Natural killer cell (primary cell): ENCODE measurements around the gene COX6A1. TPM values are rescaled to one million over a fixed set of nuclear protein-coding genes. Genes with fewer than 3 reads are reported as not detected.
"Not testable (repeated sequence)": the region's sequence is repeated elsewhere in the genome, so short reads cannot be mapped to it uniquely, and the experiment has no call there.

Source experiments
- ATAC-seq, 3 donors: fragments of 150-1000 bp in 2 of 3; fragments of 200-7000 bp in 1 of 3; cut with Tn5 transposase; 1 replicate in 1 of 3; 2 replicates in 2 of 3; pipeline ENCODE4 v1.10.0; 2021; ENCODE audit warnings: mild to moderate bottlenecking in 2 of 3, moderate library complexity in 2 of 3
- DNase-seq, 2 donors: peaks; one replicate each; pipeline versions ENCODE4 v3.0.0 to v3.0.0-alpha.2; 2013 to 2021; ENCODE audit warnings: mixed read lengths in 1 of 2
- H3K27ac ChIP-seq: one replicate; pipeline ENCODE4 v1.5.1; 2013; ENCODE audit warnings: mild to moderate bottlenecking, low read length
- H3K27me3 ChIP-seq: one replicate; pipeline ENCODE4 v1.6.1; 2013; ENCODE audit warnings: low read length; ENCODE audit not compliant: control insufficient read depth, insufficient read depth
- H3K36me3 ChIP-seq: one replicate; pipeline ENCODE4 v1.6.1; 2013; ENCODE audit warnings: low read length; ENCODE audit not compliant: control insufficient read depth, insufficient read depth
- H3K4me1 ChIP-seq: one replicate; pipeline ENCODE4 v1.6.1; 2013; ENCODE audit warnings: low read length; ENCODE audit not compliant: control insufficient read depth, insufficient read depth
- H3K4me3 ChIP-seq: one replicate; pipeline ENCODE4 v1.5.1; 2013; ENCODE audit warnings: low read length
- H3K9me3 ChIP-seq: one replicate; pipeline ENCODE4 v1.6.1; 2013; ENCODE audit warnings: low read length; ENCODE audit not compliant: control insufficient read depth, insufficient read depth
- H3K27ac Mint-ChIP-seq, 2 donors: one replicate each; pipeline ENCODE4 v1.8.0; 2022; ENCODE audit warnings: mild to moderate bottlenecking in 2 of 2, mixed read lengths in 2 of 2, moderate library complexity in 1 of 2
- H3K27me3 Mint-ChIP-seq, 2 donors: one replicate each; pipeline ENCODE4 v1.8.0; 2022; ENCODE audit warnings: low read depth in 2 of 2, mixed read lengths in 2 of 2
- H3K36me3 Mint-ChIP-seq: one replicate; pipeline ENCODE4 v1.8.0; 2022; ENCODE audit warnings: mixed read lengths
- H3K4me1 Mint-ChIP-seq, 2 donors: one replicate each; pipeline ENCODE4 v1.8.0; 2022; ENCODE audit warnings: mixed read lengths in 2 of 2
- H3K4me3 Mint-ChIP-seq: one replicate; pipeline ENCODE4 v1.8.0; 2022; ENCODE audit warnings: mild to moderate bottlenecking, moderate library complexity, mixed read lengths
- H3K9me3 Mint-ChIP-seq, 2 donors: one replicate each; pipeline ENCODE4 v1.8.0; 2022; ENCODE audit warnings: mixed read lengths in 2 of 2
- CTCF ChIP-seq: fragments of 200-600 bp; IDR thresholded peaks from one replicate; pipeline ENCODE4 v1.8.0; 2022; ENCODE audit warnings: antibody characterized with exemption
- whole genome bisulfite sequencing: methylation state at CpG from one replicate; pipeline ENCODE4 v1.1.7; 2013; ENCODE audit warnings: missing lambda C conversion rate; ENCODE audit not compliant: insufficient coverage; 5-methylcytosine and 5-hydroxymethylcytosine counted together
- intact Hi-C: fragments of 100-400 bp; cut with micrococcal nuclease; formaldehyde crosslinking; loops from one replicate; pipeline ENCODE4 v1.14.2; 2022
- total RNA-seq, 4 donors: library from RNA; stranded (reverse); fragments of 120-200 nt in 1 of 4; gene quantifications; one replicate each; pipeline versions ENCODE4 v1.2.3 to v1.2.4, GENCODE V29; 2013 to 2022

Gene COX6A1
- total RNA-seq, 3 donors from 2014 or later (not counting 1 experiment from before 2014, with no cell fraction given), result 152 to 189 (median 163) TPM

GRCh38 chr12:120445911-120446843 lies 8.3 kb downstream of the COX6A1 start, which contains the start of the genes GATC and TRIAP1:
Gene GATC, plus strand, starts transcription at chr12:120446444. Its CDS starts 37 bp downstream, at chr12:120446481.
Gene TRIAP1, minus strand, starts transcription at chr12:120446384. Its CDS starts 12 bp downstream, at chr12:120446372.
- WGBS, result under 1% methylated on average over 73 of the region's 73 CpGs
- no peaks in the 10 kb centered on the region for H3K27me3 Mint-ChIP-seq
- peak; percentile 95 to 97 (median 95) for ATAC-seq

DNA sequence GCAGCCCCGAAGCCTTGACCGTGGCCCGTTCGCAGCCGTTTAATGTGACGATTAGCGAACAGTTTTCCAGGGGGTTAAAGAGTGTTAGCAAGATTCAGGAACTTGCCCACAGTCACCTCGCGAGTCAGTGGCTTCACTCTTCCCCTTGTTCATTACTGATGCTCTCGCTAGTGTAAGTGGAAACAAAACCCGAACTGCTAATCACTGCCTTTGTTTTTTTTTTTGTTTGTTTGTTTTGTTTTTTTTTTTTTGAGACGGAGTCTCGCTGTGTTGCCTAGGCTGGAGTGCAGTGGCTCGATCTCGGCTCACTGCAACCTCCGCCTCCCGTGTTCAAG lies 8.9 kb downstream of the COX6A1 start:
- Mint-ChIP-seq H3K4me3 (peak overlapping the region; percentile 99), H3K27ac (peak overlapping the region; percentile 95 to 96), H3K4me1 (peaks cover 25 to 27% of the 10 kb centered on the region in 2 donors)
- H3K9me3 ChIP-seq, DNase-seq, H3K36me3 Mint-ChIP-seq, H3K9me3 Mint-ChIP-seq, H3K27me3 Mint-ChIP-seq, H3K27me3 ChIP-seq: not testable (repeated sequence)
- ATAC-seq, result peak in 1 of 3 donors; percentile 34
- Histone ChIP-seq H3K4me3 (peak overlapping the region; percentile 91), H3K36me3 (peaks cover 22% of the 10 kb centered on the region), H3K4me1 (peaks cover 21% of the 10 kb centered on the region), H3K27ac (peak overlapping the region; percentile 85)
- WGBS, result 10% methylated on average over 16 of the region's 17 CpGs
- intact Hi-C loops, result loop anchor here (1.0 to 2.0 kb wide), 2 partner anchors 9 to 88 kb away; partner anchors contain the start of genes COX6A1 and RNF10

More at GRCh38 chr12:120445911-120446843, 8.3 kb downstream of the COX6A1 start, which contains the start of the genes GATC and TRIAP1:
- Histone ChIP-seq H3K4me3 (peak within 1 kb of the TSS; percentile 91), H3K27ac (peak within 1 kb of the TSS; percentile 85), H3K27me3 (no peaks in the 10 kb centered on the region), H3K9me3 (no peaks in the 10 kb centered on the region), H3K4me1 (peaks cover 21% of the 10 kb centered on the region), H3K36me3 (peaks cover 24% of the 10 kb centered on the region)
- intact Hi-C loops, result loop anchor here (1.0 to 2.0 kb wide), 2 partner anchors 8 to 89 kb away; partner anchors contain the start of genes COX6A1 and RNF10
- Mint-ChIP-seq H3K4me1 (peaks cover 25 to 27% of the 10 kb centered on the region in 2 donors), H3K27ac (peak within 1 kb of the TSS; percentile 95 to 96), H3K9me3 (no peaks in the 10 kb centered on the region), H3K4me3 (peak within 1 kb of the TSS; percentile 99), H3K36me3 (no peaks in the 10 kb centered on the region)
- TF ChIP-seq CTCF, result no peak
- DNase-seq, result peak; percentile 91 to 93

- H3K4me1 Mint-ChIP-seq, result peaks cover 25 to 27% of the 10 kb centered on the region in 2 donors
- no peak for ATAC-seq
- H3K27ac Mint-ChIP-seq, result peak overlapping the region in 1 of 2 donors; percentile 95
- no peak for DNase-seq
- H3K4me3 ChIP-seq, result no peak overlapping the region
- no peaks in the 10 kb centered on the region for H3K9me3 Mint-ChIP-seq
- over 99% methylated on average over 4 of the region's 4 CpGs for WGBS
- no peaks in the 10 kb centered on the region for H3K9me3 ChIP-seq
- no peak for TF ChIP-seq CTCF
- peaks cover 21% of the 10 kb centered on the region for H3K4me1 ChIP-seq
- no peak overlapping the region for H3K27ac ChIP-seq
- H3K36me3 ChIP-seq, result peaks cover 18% of the 10 kb centered on the region
- H3K27me3 ChIP-seq, result no peaks in the 10 kb centered on the region
- peak overlapping the region; percentile 99 for H3K4me3 Mint-ChIP-seq
- no peaks in the 10 kb centered on the region for H3K36me3 Mint-ChIP-seq
- intact Hi-C loops, result loop anchor here (2.0 kb wide), 1 partner anchor 87 kb away; the partner anchor contains the start of gene RNF10
- H3K27me3 Mint-ChIP-seq, result no peaks in the 10 kb centered on the region
Observed at GRCh38 chr12:120447992-120448391, 10.1 kb downstream of the COX6A1 start.

DNA sequence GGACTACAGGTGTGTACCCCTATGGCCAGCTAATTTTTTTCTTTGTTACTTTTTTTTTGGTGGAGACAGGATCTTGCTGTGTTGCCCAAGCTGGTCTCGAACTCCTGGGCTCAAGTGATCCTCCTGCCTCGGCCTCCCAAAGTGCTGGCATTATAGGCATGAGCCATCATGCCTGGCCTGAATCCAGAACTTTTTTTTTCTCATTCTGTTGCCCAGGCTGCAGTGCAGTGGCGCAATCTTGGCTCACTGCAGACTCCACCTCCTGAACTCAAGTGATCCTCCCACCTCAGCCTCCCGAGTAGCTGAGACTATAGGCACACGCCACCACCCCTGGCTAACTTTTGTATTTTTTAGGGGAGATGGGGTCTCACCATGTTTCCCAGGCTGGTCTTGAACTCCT lies 14.6 kb downstream of the COX6A1 start:
- not testable (repeated sequence) for H3K9me3 ChIP-seq, DNase-seq, H3K9me3 Mint-ChIP-seq, H3K27me3 ChIP-seq, H3K4me1 Mint-ChIP-seq, H3K36me3 Mint-ChIP-seq, H3K4me1 ChIP-seq, H3K27me3 Mint-ChIP-seq, H3K4me3 Mint-ChIP-seq, H3K27ac Mint-ChIP-seq, H3K27ac ChIP-seq, ATAC-seq, H3K4me3 ChIP-seq
- H3K36me3 ChIP-seq, result peaks cover 22% of the 10 kb centered on the region
- intact Hi-C loops, result loop anchor here (5.0 kb wide), 1 partner anchor 45 kb away; the partner anchor contains the start of gene DYNLL1
- over 99% methylated on average over 5 of the region's 5 CpGs for WGBS
